ENCODE results near the gene PCLAF. TPM values are rescaled to one million over a fixed set of nuclear protein-coding genes. Genes with fewer than 3 reads are reported as not detected.

The PCLAF gene
- total and polyA plus RNA-seq, 5 donors: 0.57 to 1.0 (median 1.0) TPM; not detected in 2

GRCh38 chr15:64314456-64314855, 66.8 kb downstream of the PCLAF start:
- DNase-seq: no peak
- no peak overlapping the region for H3K27ac ChIP-seq (ENCODE audit: low read length)
- H3K4me3 ChIP-seq (ENCODE audit: low read length): no peak overlapping the region
- 96% methylated on average over 3 of the region's 3 CpGs for WGBS
- H3K27me3 ChIP-seq (ENCODE audit: control insufficient read depth, insufficient read depth): no peaks in the 10 kb centered on the region
- intact Hi-C loops (cut with DNase I): no loop called here
- ATAC-seq: no peak
- peaks cover 1% of the 10 kb centered on the region for H3K4me1 ChIP-seq (ENCODE audit: control insufficient read depth, insufficient read depth, low read length)
- no peaks in the 10 kb centered on the region for H3K9me3 ChIP-seq (ENCODE audit: control insufficient read depth, low read length)

Other genes with a start within 250 kb of the PCLAF start
- gene SNX22, start 229.7 kb downstream of the PCLAF start, total RNA-seq: 100 to 1,000 TPM in 1 of 4 donors, 10 to 100 TPM in 3; 56.2 to 114 (median 62.6) TPM
- gene SNX22, start 229.7 kb downstream of the PCLAF start, polyA plus RNA-seq: 74.0 TPM
- gene PPIB, start 218.4 kb downstream of the PCLAF start, total RNA-seq: 100 to 1,000 TPM; 131 to 263 (median 186) TPM
- 209 TPM for gene PPIB, start 218.4 kb downstream of the PCLAF start, polyA plus RNA-seq
- gene CSNK1G1, start 25.3 kb downstream of the PCLAF start, total RNA-seq: 10 to 100 TPM in 1 of 4 donors, 1 to 10 TPM in 3; 7.6 to 11.5 (median 7.9) TPM
- 2.3 TPM for gene CSNK1G1, start 25.3 kb downstream of the PCLAF start, polyA plus RNA-seq
- 10 to 100 TPM; 15.2 to 20.1 (median 19.0) TPM for gene TRIP4, start 6.4 kb upstream of the PCLAF start, total RNA-seq
- gene TRIP4, start 6.4 kb upstream of the PCLAF start, polyA plus RNA-seq: 11.7 TPM
- gene ZNF609, start 79.1 kb upstream of the PCLAF start, total RNA-seq: 10 to 100 TPM; 21.9 to 23.9 (median 22.8) TPM
- 8.4 TPM for gene ZNF609, start 79.1 kb upstream of the PCLAF start, polyA plus RNA-seq